Neural cell (in vitro differentiated cells): Measurements from ENCODE around the gene ZNF30. TPM values are rescaled to one million over a fixed set of nuclear protein-coding genes. Genes with fewer than 3 reads are reported as not detected.

Source experiments
- H2AFZ ChIP-seq: fragments of 200-600, 300-800 bp; sonication (generic), shearing (Covaris generic); 2 replicates; pipeline ENCODE4 v1.6.0; 2014; ENCODE audit warnings: low read depth, mild to moderate bottlenecking, antibody characterized with exemption, low read length, moderate library complexity
- H3F3A ChIP-seq: fragments of 200-600 bp; shearing (Covaris generic); 2 replicates; pipeline ENCODE4 v1.6.1; 2016; ENCODE audit warnings: mild to moderate bottlenecking, moderate library complexity, mixed read lengths, antibody characterized with exemption, low read length; ENCODE audit not compliant: insufficient read depth, poor library complexity, severe bottlenecking
- H3K27ac ChIP-seq: fragments of 200-600, 300-800 bp; sonication (generic), shearing (Covaris generic); 2 replicates; pipeline ENCODE4 v1.5.1; 2014; ENCODE audit warnings: mild to moderate bottlenecking, low read length, moderate library complexity
- H3K27me3 ChIP-seq: fragments of 300-800, 200-600 bp; sonication (generic), shearing (Covaris generic); 2 replicates; pipeline ENCODE4 v1.6.0; 2014; ENCODE audit warnings: mild to moderate bottlenecking, low read depth, low read length, moderate library complexity; ENCODE audit not compliant: insufficient read depth
- H3K36me3 ChIP-seq: fragments of 300-800, 200-600 bp; sonication (generic), shearing (Covaris generic); 2 replicates; pipeline ENCODE4 v1.5.1; 2014; ENCODE audit warnings: mild to moderate bottlenecking, antibody characterized with exemption, low read length, moderate library complexity; ENCODE audit not compliant: insufficient read depth
- H3K4me2 ChIP-seq: fragments of 300-800, 200-600 bp; sonication (generic), shearing (Covaris generic); 2 replicates; pipeline ENCODE4 v1.6.0; 2014; ENCODE audit warnings: mild to moderate bottlenecking, low read length
- H3K4me3 ChIP-seq: fragments of 300-800, 200-600 bp; sonication (generic), shearing (Covaris generic); 2 replicates; pipeline ENCODE4 v1.5.1; 2014; ENCODE audit warnings: mild to moderate bottlenecking, low read length, moderate library complexity
- H3K79me2 ChIP-seq: fragments of 200-600 bp; shearing (Covaris generic); replicated peaks from 2 replicates; pipeline ENCODE4 v1.6.0; 2014; ENCODE audit warnings: mild to moderate bottlenecking, low read length, moderate library complexity; ENCODE audit not compliant: insufficient read depth
- H3K9ac ChIP-seq: fragments of 300-800, 200-600 bp; sonication (generic), shearing (Covaris generic); 2 replicates; pipeline ENCODE4 v1.6.1; 2016; ENCODE audit warnings: mild to moderate bottlenecking, low read length, mixed read lengths
- H3K9me2 ChIP-seq: fragments of 200-600 bp; shearing (Covaris generic); 2 replicates; pipeline ENCODE4 v1.6.1; 2016; ENCODE audit warnings: mild to moderate bottlenecking, low read length, mixed read lengths; ENCODE audit not compliant: insufficient read depth
- H3K9me3 ChIP-seq: fragments of 200-600, 300-800 bp; sonication (generic), shearing (Covaris generic); 2 replicates; pipeline ENCODE4 v1.6.1; 2016; ENCODE audit warnings: mild to moderate bottlenecking, mixed run types, low read length, moderate library complexity, mixed read lengths
- H4K20me1 ChIP-seq: fragments of 200-600 bp; shearing (Covaris generic); 2 replicates; pipeline ENCODE4 v1.6.1; 2016; ENCODE audit warnings: mild to moderate bottlenecking, mixed run types; ENCODE audit not compliant: insufficient read depth
- CTCF ChIP-seq: fragments of 450-650 bp; IDR thresholded peaks from 2 replicates; pipeline ENCODE4 v1.5.1; 2014; ENCODE audit warnings: antibody characterized with exemption, mild to moderate bottlenecking, moderate library complexity; ENCODE audit not compliant: poor library complexity, severe bottlenecking
- EP300 ChIP-seq: fragments of 450-650 bp; conservative IDR thresholded peaks from 2 replicates; pipeline ENCODE4 v1.6.1; 2014; ENCODE audit warnings: antibody characterized with exemption, mild to moderate bottlenecking, moderate library complexity; ENCODE audit not compliant: poor library complexity, severe bottlenecking
- EZH2 ChIP-seq: fragments of 200-600, 300-800 bp; shearing (Covaris generic), sonication (generic); IDR thresholded peaks from 2 replicates; pipeline ENCODE4 v1.6.1; 2014; ENCODE audit warnings: antibody characterized with exemption, low read length, borderline replicate concordance, mild to moderate bottlenecking; ENCODE audit not compliant: insufficient read depth, poor library complexity, severe bottlenecking
- MXI1 ChIP-seq: fragments of 450-650 bp; conservative IDR thresholded peaks from 2 replicates; pipeline ENCODE4 v1.6.1; 2014; ENCODE audit warnings: antibody characterized with exemption, mild to moderate bottlenecking; ENCODE audit not compliant: poor library complexity, severe bottlenecking
- POLR2AphosphoS5 ChIP-seq: IDR thresholded peaks from 2 replicates; pipeline ENCODE4 v1.6.1; 2012
- RAD21 ChIP-seq: fragments of 450-650 bp; conservative IDR thresholded peaks from 2 replicates; pipeline ENCODE4 v1.6.1; 2014; ENCODE audit warnings: antibody characterized with exemption, mild to moderate bottlenecking, moderate library complexity
- REST ChIP-seq: IDR thresholded peaks from 2 replicates; pipeline ENCODE4 v1.6.1; 2012; ENCODE audit warnings: borderline replicate concordance
- SMC3 ChIP-seq: fragments of 450-650 bp; conservative IDR thresholded peaks from 2 replicates; pipeline ENCODE4 v1.6.1; 2014; ENCODE audit warnings: antibody characterized with exemption, mild to moderate bottlenecking, moderate library complexity; ENCODE audit not compliant: poor library complexity
- TAF1 ChIP-seq: IDR thresholded peaks from 2 replicates; pipeline ENCODE4 v1.6.1; 2012; ENCODE audit warnings: low read depth
- polyA minus RNA-seq: library from RNA; depleted of rRNA, polyadenylated mRNA; stranded (reverse); fragments of >200 nt; gene quantifications from 2 replicates; pipeline ENCODE4 v1.2.3, GENCODE V29; 2014
- polyA plus RNA-seq: library from polyadenylated mRNA; depleted of rRNA; stranded (reverse); fragments of >200 nt; gene quantifications from 2 replicates; pipeline ENCODE4 v1.2.3, GENCODE V29; 2014

ZNF30 gene
- polyA plus RNA-seq = 16.3 and 17.6 TPM in 2 replicates
- polyA minus RNA-seq = 16.6 and 17.4 TPM in 2 replicates

GRCh38 chr19:34926685-34927375 is at the start of gene ZNF30:
ZNF30 (plus strand) TSS chr19:34926903; CDS start chr19:34929948, 3,045 bp downstream.
- H3K4me3 ChIP-seq = peak within 1 kb of the TSS; percentile 77
- no peaks in the 10 kb centered on the region for H3K9me3 ChIP-seq
- TF ChIP-seq TAF1 (peak; percentile 61), EP300 (no peak), EZH2 (no peak), RAD21 (peak; percentile 36), SMC3 (peak; percentile 47), CTCF (peak; percentile 26), REST (no peak), MXI1 (peak; percentile 88), POLR2AphosphoS5 (peak; percentile 39)
- no peaks in the 10 kb centered on the region for H3K27me3 ChIP-seq
- H3K9me2 ChIP-seq = no peaks in the 10 kb centered on the region
- no peaks in the 10 kb centered on the region for H4K20me1 ChIP-seq
- peak within 1 kb of the TSS; percentile 53 for H2AFZ ChIP-seq
- H3K9ac ChIP-seq = peak within 1 kb of the TSS; percentile 66
- peak within 1 kb of the TSS; percentile 16 for H3K27ac ChIP-seq
- H3F3A ChIP-seq = peaks cover 3% of the 10 kb centered on the region
- peak within 1 kb of the TSS; percentile 52 for H3K4me2 ChIP-seq
- H3K79me2 ChIP-seq = no peaks in the 10 kb centered on the region
- no peaks in the 10 kb centered on the region for H3K36me3 ChIP-seq

DNA sequence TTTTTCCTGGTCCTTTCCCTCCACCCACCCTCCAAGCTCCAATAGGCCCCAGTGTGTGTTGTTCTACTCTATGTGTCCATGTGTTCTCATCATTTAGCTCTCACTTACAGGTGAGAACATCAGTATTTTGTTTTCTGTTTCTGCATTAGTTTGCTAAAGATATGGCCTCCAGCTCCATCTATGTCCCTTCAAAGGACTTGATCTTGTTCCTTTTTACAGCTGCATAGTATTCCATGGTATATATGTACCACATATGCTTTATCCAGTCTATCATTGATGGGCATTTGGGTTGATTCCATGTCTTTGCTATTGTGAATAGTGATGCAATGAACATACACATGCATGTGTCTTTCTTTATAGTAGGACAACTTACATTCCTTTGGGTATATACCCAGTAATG is 47.1 kb upstream of the ZNF30 start:
- Histone ChIP-seq H3K4me2 (no peak overlapping the region), H3K9me2 (no peaks in the 10 kb centered on the region), H3K36me3 (no peaks in the 10 kb centered on the region), H3K27ac (no peak overlapping the region), H3K9ac (no peak overlapping the region), H3K4me3 (no peak overlapping the region), H3F3A (no peaks in the 10 kb centered on the region), H3K79me2 (no peaks in the 10 kb centered on the region), H3K27me3 (no peaks in the 10 kb centered on the region), H4K20me1 (no peaks in the 10 kb centered on the region), H2AFZ (no peak overlapping the region), H3K9me3 (no peaks in the 10 kb centered on the region)
- TF ChIP-seq TAF1 = no peak
- TF ChIP-seq RAD21 = no peak
- no peak for TF ChIP-seq CTCF
